ENCODE measurements around the gene DGCR8.

The DGCR8 gene

GRCh38 chr22:20036084-20036482 lies 44.0 kb upstream of the DGCR8 start:
- no peak for DNase-seq (ENCODE audit: low read depth)
- TF ChIP-seq CTCF (IDR thresholded peaks at IDR 0.05; ENCODE audit: low read length, missing control alignments): no peak
- H3K4me3 ChIP-seq (replicated peaks; ENCODE audit: low read depth, low read length): no peak overlapping the region

DNA sequence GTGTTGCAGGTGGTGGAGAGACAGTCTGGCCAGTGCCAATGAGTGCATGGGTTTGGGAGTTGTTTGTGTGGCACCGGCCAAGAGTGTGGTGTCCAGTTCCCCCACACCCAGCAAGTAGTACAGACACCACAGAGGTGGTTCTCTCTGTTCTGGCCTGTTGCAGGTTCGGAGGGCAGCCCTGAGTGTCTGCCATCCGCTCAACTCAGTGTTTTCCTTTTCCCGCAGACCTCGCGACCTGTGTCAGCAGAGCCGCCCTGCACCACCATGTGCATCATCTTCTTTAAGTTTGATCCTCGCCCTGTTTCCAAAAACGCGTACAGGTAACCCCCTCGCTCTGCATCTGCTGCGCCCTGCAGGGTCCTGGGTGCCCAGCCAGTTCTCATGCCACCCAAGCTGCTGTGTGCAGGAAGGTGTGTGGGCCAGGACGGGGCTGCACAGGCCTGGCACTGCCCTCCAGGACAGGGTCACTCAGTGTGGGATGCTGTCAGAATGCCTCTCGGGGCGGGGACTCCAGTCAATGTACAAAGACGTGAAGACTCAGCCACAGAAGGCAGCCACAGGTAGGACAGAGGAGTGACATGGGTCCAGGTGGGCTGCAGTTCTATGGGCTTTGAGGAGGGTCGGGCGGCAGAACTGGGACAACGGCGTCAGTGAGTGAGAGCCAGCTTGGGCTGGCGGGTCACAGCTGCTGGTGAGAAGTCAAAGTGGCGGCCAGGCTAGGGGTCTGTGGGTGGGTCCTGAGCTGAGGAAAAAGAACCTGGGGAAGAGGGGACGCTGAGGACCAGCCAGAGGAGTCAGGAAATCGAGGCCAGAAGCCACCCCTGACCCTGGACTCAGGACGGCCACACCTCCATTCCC lies 43.3 kb upstream of the DGCR8 start:
- TF ChIP-seq CTCF (IDR thresholded peaks at IDR 0.05; ENCODE audit: low read length, missing control alignments): no peak
- no peak overlapping the region for H3K4me3 ChIP-seq (replicated peaks; ENCODE audit: low read depth, low read length)
- no peak for DNase-seq (ENCODE audit: low read depth)

GRCh38 chr22:20037419-20037818 lies 42.6 kb upstream of the DGCR8 start:
- H3K4me3 ChIP-seq (replicated peaks; ENCODE audit: low read depth, low read length): no peak overlapping the region
- no peak for DNase-seq (ENCODE audit: low read depth)
- no peak for TF ChIP-seq CTCF (IDR thresholded peaks at IDR 0.05; ENCODE audit: low read length, missing control alignments)

GRCh38 chr22:20038574-20038973 lies 41.5 kb upstream of the DGCR8 start:
- TF ChIP-seq CTCF (IDR thresholded peaks at IDR 0.05; ENCODE audit: low read length, missing control alignments): no peak
- no peak for DNase-seq (ENCODE audit: low read depth)
- no peak overlapping the region for H3K4me3 ChIP-seq (replicated peaks; ENCODE audit: low read depth, low read length)

GRCh38 chr22:20039683-20040325 lies 40.2 kb upstream of the DGCR8 start:
- H3K4me3 ChIP-seq (replicated peaks; ENCODE audit: low read depth, low read length): no peak overlapping the region
- no peak for DNase-seq (ENCODE audit: low read depth)
- TF ChIP-seq CTCF (IDR thresholded peaks at IDR 0.05; ENCODE audit: low read length, missing control alignments): no peak

GRCh38 chr22:20040327-20041200 lies 39.5 kb upstream of the DGCR8 start:
- DNase-seq (ENCODE audit: low read depth): no peak
- H3K4me3 ChIP-seq (replicated peaks; ENCODE audit: low read depth, low read length): no peak overlapping the region
- no peak for TF ChIP-seq CTCF (IDR thresholded peaks at IDR 0.05; ENCODE audit: low read length, missing control alignments)
